IPS-NIHi7 (cell line): Measurements from ENCODE around the gene GLYR1.
A peak's percentile ranks its signal among the peaks of the same experiment; 100 is the strongest.

ENCODE experiments used
- DNase-seq: peaks from one replicate; pipeline ENCODE4 v3.0.0; 2012; ENCODE audit warnings: mixed read lengths; ENCODE audit errors: extremely low spot score

GLYR1 gene

GRCh38 chr16:4850211-4850610, 3.1 kb upstream of the GLYR1 start:
- DNase-seq = no peak

GRCh38 chr16:4847774-4848587, 893 bp upstream of the GLYR1 start:
- DNase-seq = peak; percentile 28

- DNase-seq = peak; percentile 46
These were observed 586 bp downstream of the GLYR1 start for GRCh38 chr16:4846503-4846900.

- DNase-seq = no peak
These were observed 6.1 kb downstream of the GLYR1 start for GRCh38 chr16:4840984-4841383.

- DNase-seq = no peak
These were observed 7.1 kb downstream of the GLYR1 start for GRCh38 chr16:4839942-4840341.

GRCh38 chr16:4837733-4838501, 9.2 kb downstream of the GLYR1 start:
- DNase-seq = no peak

- DNase-seq = no peak
These were observed 10.4 kb downstream of the GLYR1 start for GRCh38 chr16:4836727-4837126.

GRCh38 chr16:4833584-4833983, 13.5 kb downstream of the GLYR1 start:
- DNase-seq = no peak

- no peak for DNase-seq
These were observed 14.3 kb downstream of the GLYR1 start for GRCh38 chr16:4832698-4833343.

GRCh38 chr16:4831616-4832015, 15.5 kb downstream of the GLYR1 start:
- DNase-seq = no peak

GRCh38 chr16:4830408-4830807, 16.7 kb downstream of the GLYR1 start:
- no peak for DNase-seq

GRCh38 chr16:4828567-4829321, 18.3 kb downstream of the GLYR1 start:
- no peak for DNase-seq

- no peak for DNase-seq
These were observed 20.1 kb downstream of the GLYR1 start for GRCh38 chr16:4826980-4827379.

- DNase-seq = no peak
These were observed 20.6 kb downstream of the GLYR1 start for GRCh38 chr16:4826526-4826925.

- no peak for DNase-seq
These were observed 21.9 kb downstream of the GLYR1 start for GRCh38 chr16:4825196-4825595.

GRCh38 chr16:4820652-4821051, 26.4 kb downstream of the GLYR1 start:
- no peak for DNase-seq

GRCh38 chr16:4814542-4815173, 32.4 kb downstream of the GLYR1 start:
- DNase-seq = no peak

GRCh38 chr16:4814046-4814445, 33.0 kb downstream of the GLYR1 start:
- no peak for DNase-seq

- no peak for DNase-seq
These were observed 33.7 kb downstream of the GLYR1 start for GRCh38 chr16:4813251-4814003.

- no peak for DNase-seq
These were observed 35.3 kb downstream of the GLYR1 start for GRCh38 chr16:4811773-4812172.

GRCh38 chr16:4811242-4811641, 35.8 kb downstream of the GLYR1 start:
- no peak for DNase-seq
